Measurements from ENCODE around the gene HNRNPH1.
"Not testable (repeated sequence)": the region's sequence is repeated elsewhere in the genome, so short reads cannot be mapped to it uniquely, and the experiment has no call there.

Gene HNRNPH1

DNA sequence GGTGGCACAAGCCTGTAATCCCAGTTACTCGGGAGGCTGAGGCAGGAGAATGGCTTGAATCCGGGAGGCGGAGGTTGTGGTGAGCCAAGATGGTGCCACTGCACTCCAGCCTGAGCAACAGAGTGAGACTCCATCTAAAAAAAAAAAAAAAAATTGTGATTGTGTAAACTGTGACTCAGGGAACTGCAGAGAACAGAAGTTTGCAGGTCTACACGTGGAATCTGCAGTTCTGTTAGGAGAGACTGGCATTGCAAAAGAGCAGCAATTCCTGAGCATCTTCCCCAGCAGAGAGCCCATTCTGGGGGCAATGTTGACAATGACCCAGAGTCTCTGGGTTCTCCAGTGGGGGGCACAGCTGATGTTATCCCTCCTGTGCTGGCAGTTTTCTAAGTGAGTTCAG, 18.3 kb upstream of the HNRNPH1 start:
- not testable (repeated sequence) for H2AFZ ChIP-seq (ENCODE audit: low read length); H4K20me1 ChIP-seq (ENCODE audit: insufficient read depth, low read length); H3K9me3 ChIP-seq (ENCODE audit: low read length); H3F3A ChIP-seq (ENCODE audit: insufficient read depth, low read length); H3K27ac ChIP-seq (ENCODE audit: low read depth, low read length, poor library complexity, severe bottlenecking); H3K4me3 ChIP-seq (ENCODE audit: low read depth, low read length, poor library complexity, severe bottlenecking); H3K9ac ChIP-seq (ENCODE audit: low read length); H3K79me2 ChIP-seq (ENCODE audit: insufficient read depth, low read length); H3K9me2 ChIP-seq (ENCODE audit: low read depth, low read length); H3K36me3 ChIP-seq (ENCODE audit: insufficient read depth, low read length); H3K4me1 ChIP-seq (ENCODE audit: insufficient read depth, low read length, severe bottlenecking); H3K27me3 ChIP-seq (ENCODE audit: insufficient read depth, low read length); H3K4me2 ChIP-seq (ENCODE audit: low read length)

DNA sequence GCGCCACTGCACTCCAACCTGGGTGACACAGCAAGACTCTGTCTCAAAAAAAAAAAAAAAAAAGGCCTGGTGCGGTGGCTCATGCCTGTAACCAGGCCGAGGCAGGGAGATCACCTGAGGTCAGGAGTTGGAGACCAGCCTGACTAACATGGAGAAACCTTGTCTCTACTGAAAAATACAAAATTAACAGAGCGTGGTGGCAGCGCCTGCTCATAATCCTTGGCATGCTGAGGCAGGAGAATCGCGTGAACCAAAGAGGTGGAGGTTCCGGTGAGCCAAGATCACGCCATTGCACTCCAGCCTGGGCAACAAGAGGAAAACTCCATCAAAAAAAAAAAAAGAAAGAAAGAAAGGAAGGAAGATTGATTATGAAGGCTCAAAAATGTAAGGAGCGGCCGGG, 15.8 kb upstream of the HNRNPH1 start:
- not testable (repeated sequence) for H3K79me2 ChIP-seq (ENCODE audit: insufficient read depth, low read length); H3K4me1 ChIP-seq (ENCODE audit: insufficient read depth, low read length, severe bottlenecking); H4K20me1 ChIP-seq (ENCODE audit: insufficient read depth, low read length); H2AFZ ChIP-seq (ENCODE audit: low read length); H3K9ac ChIP-seq (ENCODE audit: low read length); H3K27ac ChIP-seq (ENCODE audit: low read depth, low read length, poor library complexity, severe bottlenecking); H3F3A ChIP-seq (ENCODE audit: insufficient read depth, low read length); H3K9me3 ChIP-seq (ENCODE audit: low read length); H3K9me2 ChIP-seq (ENCODE audit: low read depth, low read length); H3K4me2 ChIP-seq (ENCODE audit: low read length); H3K27me3 ChIP-seq (ENCODE audit: insufficient read depth, low read length); H3K36me3 ChIP-seq (ENCODE audit: insufficient read depth, low read length); H3K4me3 ChIP-seq (ENCODE audit: low read depth, low read length, poor library complexity, severe bottlenecking)

GRCh38 chr5:179634370-179635172, 11.1 kb upstream of the HNRNPH1 start:
- H4K20me1 ChIP-seq (ENCODE audit: insufficient read depth, low read length); H3K27ac ChIP-seq (ENCODE audit: low read depth, low read length, poor library complexity, severe bottlenecking); H3K4me1 ChIP-seq (ENCODE audit: insufficient read depth, low read length, severe bottlenecking); H3K9me2 ChIP-seq (ENCODE audit: low read depth, low read length); H3F3A ChIP-seq (ENCODE audit: insufficient read depth, low read length); H3K9ac ChIP-seq (ENCODE audit: low read length); H3K79me2 ChIP-seq (ENCODE audit: insufficient read depth, low read length); H3K27me3 ChIP-seq (ENCODE audit: insufficient read depth, low read length); H3K9me3 ChIP-seq (ENCODE audit: low read length); H3K4me3 ChIP-seq (ENCODE audit: low read depth, low read length, poor library complexity, severe bottlenecking); H3K36me3 ChIP-seq (ENCODE audit: insufficient read depth, low read length); H2AFZ ChIP-seq (ENCODE audit: low read length); H3K4me2 ChIP-seq (ENCODE audit: low read length): not testable (repeated sequence)

GRCh38 chr5:179633501-179634369, 10.3 kb upstream of the HNRNPH1 start:
- not testable (repeated sequence) for H3K9ac ChIP-seq (ENCODE audit: low read length); H3K27ac ChIP-seq (ENCODE audit: low read depth, low read length, poor library complexity, severe bottlenecking); H2AFZ ChIP-seq (ENCODE audit: low read length); H4K20me1 ChIP-seq (ENCODE audit: insufficient read depth, low read length); H3K79me2 ChIP-seq (ENCODE audit: insufficient read depth, low read length); H3K9me2 ChIP-seq (ENCODE audit: low read depth, low read length); H3K9me3 ChIP-seq (ENCODE audit: low read length); H3K4me1 ChIP-seq (ENCODE audit: insufficient read depth, low read length, severe bottlenecking); H3F3A ChIP-seq (ENCODE audit: insufficient read depth, low read length); H3K27me3 ChIP-seq (ENCODE audit: insufficient read depth, low read length); H3K36me3 ChIP-seq (ENCODE audit: insufficient read depth, low read length)
- Histone ChIP-seq H3K4me3 (ENCODE audit: low read depth, low read length, poor library complexity, severe bottlenecking) (peak overlapping the region; percentile 42), H3K4me2 (ENCODE audit: low read length) (peak overlapping the region; percentile 40; the same call in 1 of the 2 replicates)

- Histone ChIP-seq H3K9me3 (ENCODE audit: low read length) (no peaks in the 10 kb centered on the region), H3K4me3 (ENCODE audit: low read depth, low read length, poor library complexity, severe bottlenecking) (peak overlapping the region; percentile 100), H2AFZ (ENCODE audit: low read length) (no peak overlapping the region), H3F3A (ENCODE audit: insufficient read depth, low read length) (peaks cover 4% of the 10 kb centered on the region; the same call in 1 of the 2 replicates), H3K9me2 (ENCODE audit: low read depth, low read length) (no peaks in the 10 kb centered on the region), H3K9ac (ENCODE audit: low read length) (peak overlapping the region; percentile 92; the same call in 1 of the 2 replicates), H3K4me2 (ENCODE audit: low read length) (peak overlapping the region; percentile 81), H3K36me3 (ENCODE audit: insufficient read depth, low read length) (peaks cover 33% of the 10 kb centered on the region), H3K4me1 (ENCODE audit: insufficient read depth, low read length, severe bottlenecking) (peaks cover 37% of the 10 kb centered on the region), H3K27me3 (ENCODE audit: insufficient read depth, low read length) (no peaks in the 10 kb centered on the region), H4K20me1 (ENCODE audit: insufficient read depth, low read length) (peaks cover 10% of the 10 kb centered on the region), H3K79me2 (ENCODE audit: insufficient read depth, low read length) (peaks cover 33% of the 10 kb centered on the region), H3K27ac (ENCODE audit: low read depth, low read length, poor library complexity, severe bottlenecking) (peak overlapping the region; percentile 80)
- TF ChIP-seq EZH2 (IDR thresholded peaks at IDR 0.05; ENCODE audit: borderline replicate concordance, low read length) (no peak), CTCF (IDR thresholded peaks at IDR 0.05; ENCODE audit: low read length) (no peak)
Observed at GRCh38 chr5:179624841-179625271, 1.4 kb upstream of the HNRNPH1 start.

All from OCI-LY1 (cell line).